ENCODE results near the gene SGCD.

SGCD gene

DNA sequence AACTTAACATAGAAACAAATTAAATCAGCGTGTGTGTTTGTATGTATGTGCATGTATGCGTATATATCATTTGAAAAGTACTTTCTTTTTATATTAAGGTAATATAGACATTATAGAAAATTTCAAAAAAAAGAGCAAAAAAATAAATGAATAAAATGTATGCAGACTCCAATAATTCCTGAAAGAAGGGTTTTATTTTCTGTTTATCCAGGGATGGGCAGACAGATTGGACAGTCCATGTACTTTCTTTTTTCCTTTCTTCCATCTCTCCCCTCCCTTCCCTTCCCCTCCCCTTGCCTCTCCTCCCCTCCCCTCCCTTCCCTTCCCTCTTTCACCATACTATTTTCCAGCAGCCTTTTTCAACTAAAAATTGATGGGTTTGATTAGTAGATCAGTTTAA is 123.8 kb downstream of the SGCD start:
- TF ChIP-seq, protein P1, sequence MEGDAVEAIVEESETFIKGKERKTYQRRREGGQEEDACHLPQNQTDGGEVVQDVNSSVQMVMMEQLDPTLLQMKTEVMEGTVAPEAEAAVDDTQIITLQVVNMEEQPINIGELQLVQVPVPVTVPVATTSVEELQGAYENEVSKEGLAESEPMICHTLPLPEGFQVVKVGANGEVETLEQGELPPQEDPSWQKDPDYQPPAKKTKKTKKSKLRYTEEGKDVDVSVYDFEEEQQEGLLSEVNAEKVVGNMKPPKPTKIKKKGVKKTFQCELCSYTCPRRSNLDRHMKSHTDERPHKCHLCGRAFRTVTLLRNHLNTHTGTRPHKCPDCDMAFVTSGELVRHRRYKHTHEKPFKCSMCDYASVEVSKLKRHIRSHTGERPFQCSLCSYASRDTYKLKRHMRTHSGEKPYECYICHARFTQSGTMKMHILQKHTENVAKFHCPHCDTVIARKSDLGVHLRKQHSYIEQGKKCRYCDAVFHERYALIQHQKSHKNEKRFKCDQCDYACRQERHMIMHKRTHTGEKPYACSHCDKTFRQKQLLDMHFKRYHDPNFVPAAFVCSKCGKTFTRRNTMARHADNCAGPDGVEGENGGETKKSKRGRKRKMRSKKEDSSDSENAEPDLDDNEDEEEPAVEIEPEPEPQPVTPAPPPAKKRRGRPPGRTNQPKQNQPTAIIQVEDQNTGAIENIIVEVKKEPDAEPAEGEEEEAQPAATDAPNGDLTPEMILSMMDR (conservative IDR thresholded peaks at IDR 0.05) = no peak
- no peak overlapping the region for H3K27ac ChIP-seq

DNA sequence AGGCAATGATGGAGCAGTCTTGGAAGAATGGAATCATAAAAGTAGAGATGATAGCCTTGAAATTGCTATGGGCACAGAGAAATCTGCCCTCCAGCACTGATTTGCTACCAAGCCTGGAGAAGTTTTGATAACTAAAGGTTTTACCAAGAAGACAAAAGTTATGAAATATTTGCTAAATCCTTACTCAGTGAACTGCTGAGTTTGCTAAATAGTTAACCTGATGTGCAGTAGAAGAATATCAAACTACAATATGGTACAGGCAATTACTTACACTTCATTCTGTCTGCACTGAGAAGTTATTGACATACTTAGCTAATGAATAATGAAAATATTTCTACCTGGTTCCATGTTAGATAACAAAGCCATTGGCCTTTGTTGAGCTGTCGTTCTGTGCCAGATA is 124.5 kb downstream of the SGCD start:
- TF ChIP-seq, protein P1 (conservative IDR thresholded peaks at IDR 0.05) = no peak
- no peak overlapping the region for H3K27ac ChIP-seq

DNA sequence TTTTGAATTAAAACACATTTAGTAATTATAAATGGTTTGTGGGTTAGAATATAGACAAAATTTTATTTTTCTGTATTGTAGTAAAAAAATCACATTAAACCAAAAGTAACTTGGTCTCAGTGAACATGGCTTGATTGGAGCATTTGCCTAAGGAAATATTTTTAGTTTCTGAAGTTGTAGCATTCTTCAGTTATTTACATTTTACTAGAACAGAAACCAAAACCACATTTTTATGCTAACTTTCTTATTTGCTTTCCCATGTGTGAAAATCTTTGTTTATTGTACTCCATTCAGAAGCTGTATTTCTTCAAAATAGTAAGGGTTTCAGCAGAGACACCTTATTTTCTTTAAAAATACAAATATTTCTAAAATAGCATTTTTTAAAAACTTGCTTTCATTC is 129.9 kb downstream of the SGCD start:
- TF ChIP-seq, protein P1 (conservative IDR thresholded peaks at IDR 0.05) = no peak

DNA sequence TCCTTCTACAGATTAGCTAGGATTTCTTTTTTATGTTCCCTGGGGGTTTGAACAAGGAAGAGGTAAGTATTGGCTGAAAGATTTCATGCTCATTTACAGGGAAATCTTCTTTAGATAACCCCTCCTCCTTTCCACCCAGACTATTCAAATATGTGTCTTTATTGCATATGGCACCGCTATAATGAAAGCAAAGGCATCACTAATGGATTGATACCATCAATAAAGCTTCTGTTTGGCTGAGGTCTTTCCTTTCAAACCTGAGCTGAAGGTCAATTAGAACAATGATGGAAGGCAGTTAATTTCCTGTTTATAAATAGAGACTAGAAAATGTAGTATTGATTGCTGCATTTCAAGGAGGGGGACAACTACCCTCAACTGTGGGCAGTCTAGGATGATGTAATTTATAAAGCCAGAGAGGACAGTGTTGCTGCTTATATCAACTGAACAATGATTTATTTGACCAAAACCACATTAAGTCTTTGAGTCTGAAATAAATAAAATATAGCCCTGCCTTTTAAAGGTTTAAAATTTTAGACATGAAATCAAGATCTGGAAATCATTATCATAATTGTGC is 132.9 kb downstream of the SGCD start:
- no peak overlapping the region for H3K27ac ChIP-seq
- TF ChIP-seq, protein P1 (conservative IDR thresholded peaks at IDR 0.05) = no peak

More for the DNA sequence above, 129.9 kb downstream of the SGCD start:
- no peak overlapping the region for H3K27ac ChIP-seq

DNA sequence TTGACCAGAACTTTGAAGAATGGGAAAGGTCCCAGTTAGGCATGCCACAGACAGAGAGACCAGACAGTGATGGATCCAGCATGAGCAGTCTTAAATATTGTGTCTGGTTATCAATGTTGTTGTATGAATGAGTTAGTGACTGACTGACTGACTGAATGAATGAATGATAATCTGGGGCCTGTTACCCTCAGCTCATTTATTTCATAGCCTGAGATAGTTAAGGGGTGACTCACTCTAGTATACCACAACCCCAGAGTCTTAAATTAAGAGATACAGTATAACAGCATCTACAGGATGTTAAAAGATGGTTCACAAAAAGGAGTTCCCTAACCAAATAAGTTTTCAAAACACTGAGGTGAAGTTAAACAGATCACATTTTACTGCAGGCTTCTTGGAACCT is 133.5 kb downstream of the SGCD start:
- TF ChIP-seq, protein P1 (conservative IDR thresholded peaks at IDR 0.05) = no peak
- H3K27ac ChIP-seq = no peak overlapping the region

DNA sequence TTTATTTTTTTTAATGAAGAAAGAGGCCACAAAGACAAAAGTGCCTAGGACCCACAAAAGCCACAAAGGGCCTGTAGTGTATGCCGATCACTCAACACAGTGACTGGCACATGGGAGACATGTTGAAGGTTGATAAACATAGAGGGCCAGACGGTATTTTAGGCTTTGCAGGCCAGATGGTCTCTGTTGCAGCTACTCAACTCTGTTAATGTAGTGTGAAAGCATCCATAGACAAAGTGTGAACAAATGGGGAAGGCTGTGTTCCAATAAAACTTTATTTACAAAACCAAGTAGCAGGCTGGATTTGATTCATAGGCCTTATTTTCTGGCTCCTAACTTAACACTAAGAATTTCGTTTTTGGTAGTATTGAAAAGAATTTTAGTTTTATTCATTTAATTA is 139.9 kb downstream of the SGCD start:
- TF ChIP-seq, protein P1 (conservative IDR thresholded peaks at IDR 0.05) = no peak
- H3K27ac ChIP-seq = no peak overlapping the region

DNA sequence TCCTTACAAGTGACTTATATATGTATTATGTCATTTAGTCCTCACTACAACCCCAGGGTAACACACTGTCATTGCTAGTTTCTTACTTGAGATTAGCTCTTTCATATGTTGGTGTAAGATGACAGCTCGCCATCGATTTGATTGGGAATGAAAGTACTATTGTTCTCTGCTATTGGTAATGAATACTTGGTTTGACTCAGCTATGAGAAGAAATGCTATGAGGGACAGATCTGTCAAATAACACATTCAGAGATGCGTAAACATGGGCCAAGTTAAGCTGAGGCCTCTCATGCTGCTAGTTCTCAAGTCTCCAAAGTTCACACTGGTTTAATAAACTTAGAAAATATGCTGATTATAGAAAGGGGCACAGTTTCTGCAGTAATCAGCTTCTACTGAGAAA is 142.7 kb downstream of the SGCD start:
- TF ChIP-seq, protein P1 (conservative IDR thresholded peaks at IDR 0.05) = no peak
- no peak overlapping the region for H3K27ac ChIP-seq
